CD4-positive, alpha-beta T cell treated with Interleukin-15 for 4 hours (primary cell): ENCODE results near the gene DPYSL4.

ENCODE experiments used
- DNase-seq: peaks from one replicate; pipeline ENCODE4 v3.0.0-alpha.2; 2020; ENCODE audit warnings: low spot score

The DPYSL4 gene

DNA sequence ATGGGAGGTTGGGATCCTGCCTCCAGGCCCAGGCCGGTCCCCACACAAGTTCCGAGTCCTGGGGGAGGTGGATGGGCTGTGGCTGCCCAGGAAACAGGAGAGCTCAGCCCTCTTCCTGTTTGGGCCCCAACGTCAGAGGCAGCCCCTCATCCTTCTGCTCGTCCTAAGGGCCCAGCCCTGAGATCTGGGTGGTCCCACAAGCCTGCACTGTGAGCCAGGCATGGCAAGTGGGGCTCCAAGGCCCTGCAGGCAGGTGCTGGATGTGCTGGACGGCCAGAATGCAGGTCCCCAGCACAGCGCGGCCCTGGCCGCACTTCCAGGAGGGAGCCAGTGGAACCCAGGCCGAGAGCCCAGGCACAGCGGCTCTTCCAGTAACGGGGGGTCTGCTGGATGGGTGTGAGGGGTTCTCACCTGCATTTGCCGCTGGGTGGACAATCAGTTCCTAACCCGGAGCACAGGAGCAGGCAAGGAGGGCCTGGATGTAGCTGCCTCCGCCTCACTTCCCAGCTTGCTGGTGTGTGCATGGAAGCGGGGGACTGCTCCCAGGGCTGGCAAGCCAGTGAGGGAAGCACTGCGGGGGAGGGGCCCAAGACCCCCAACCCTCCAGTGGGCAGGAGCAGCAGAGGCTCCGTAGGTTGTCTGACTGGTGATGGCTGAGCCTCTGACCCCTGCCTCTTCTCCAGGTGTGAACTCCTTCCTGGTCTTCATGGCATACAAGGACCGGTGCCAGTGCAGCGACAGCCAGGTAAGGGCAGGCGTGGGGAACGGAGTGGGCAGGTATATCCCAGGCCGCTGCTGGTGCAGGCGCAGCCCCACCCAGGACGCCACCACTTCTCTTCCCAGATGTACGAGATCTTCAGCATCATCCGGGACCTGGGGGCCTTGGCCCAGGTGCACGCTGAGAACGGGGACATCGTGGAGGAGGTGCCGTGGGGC, 9.7 kb downstream of the DPYSL4 start:
- no peak for DNase-seq

DNA sequence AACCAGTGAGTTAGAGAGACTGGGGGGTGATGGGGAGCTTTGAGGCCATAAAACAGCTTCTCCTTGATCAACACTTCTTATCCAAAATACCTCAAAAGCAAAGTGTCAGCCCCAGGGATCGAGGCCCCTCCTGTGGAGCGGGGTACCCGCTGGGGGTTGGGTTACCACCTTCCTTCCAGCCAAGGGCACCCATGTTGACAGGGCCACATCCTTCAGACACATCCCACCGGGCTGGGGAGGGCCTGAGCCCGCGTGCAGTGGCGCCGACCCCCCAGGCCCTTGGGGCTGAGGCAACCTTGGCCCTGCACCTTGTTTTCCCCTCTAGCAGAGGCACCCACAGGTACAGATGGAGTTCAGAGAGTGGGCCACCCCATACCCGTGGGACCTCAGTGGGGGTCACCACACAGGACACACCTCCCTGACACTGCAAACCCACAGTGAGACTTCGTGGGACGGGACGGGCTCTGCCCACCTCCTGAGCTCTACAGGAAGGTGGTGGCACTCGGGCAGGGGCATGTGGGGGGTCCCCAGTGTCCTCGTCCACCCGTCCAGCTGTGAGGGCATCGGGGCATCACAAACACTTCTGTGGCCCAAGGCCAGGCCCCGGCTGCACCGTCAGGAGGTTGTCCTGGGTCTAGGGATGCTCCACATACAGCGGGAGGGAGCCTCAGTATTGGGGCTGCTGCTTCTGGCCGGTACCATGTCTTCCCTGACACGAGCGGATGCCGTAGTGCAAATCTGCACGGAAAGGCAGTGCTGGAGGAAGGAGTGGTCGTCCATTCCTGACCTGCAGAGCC, 10.7 kb downstream of the DPYSL4 start:
- DNase-seq: no peak

DNA sequence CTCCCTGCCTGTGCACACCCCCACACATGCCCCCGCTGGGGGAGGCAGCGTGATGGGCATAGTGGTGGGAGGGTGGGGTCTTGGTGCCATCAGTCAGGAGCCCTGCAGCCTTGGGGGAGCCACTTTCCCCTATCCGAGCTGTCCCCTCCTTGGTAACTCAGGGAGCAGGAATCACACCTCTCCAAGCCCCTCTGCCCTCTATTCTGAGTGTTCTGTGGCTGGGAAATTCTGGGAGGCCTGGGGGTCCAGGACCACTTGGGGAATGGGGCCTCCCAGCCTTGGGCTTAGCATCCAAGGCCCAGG, 11.3 kb downstream of the DPYSL4 start:
- DNase-seq: no peak

DNA sequence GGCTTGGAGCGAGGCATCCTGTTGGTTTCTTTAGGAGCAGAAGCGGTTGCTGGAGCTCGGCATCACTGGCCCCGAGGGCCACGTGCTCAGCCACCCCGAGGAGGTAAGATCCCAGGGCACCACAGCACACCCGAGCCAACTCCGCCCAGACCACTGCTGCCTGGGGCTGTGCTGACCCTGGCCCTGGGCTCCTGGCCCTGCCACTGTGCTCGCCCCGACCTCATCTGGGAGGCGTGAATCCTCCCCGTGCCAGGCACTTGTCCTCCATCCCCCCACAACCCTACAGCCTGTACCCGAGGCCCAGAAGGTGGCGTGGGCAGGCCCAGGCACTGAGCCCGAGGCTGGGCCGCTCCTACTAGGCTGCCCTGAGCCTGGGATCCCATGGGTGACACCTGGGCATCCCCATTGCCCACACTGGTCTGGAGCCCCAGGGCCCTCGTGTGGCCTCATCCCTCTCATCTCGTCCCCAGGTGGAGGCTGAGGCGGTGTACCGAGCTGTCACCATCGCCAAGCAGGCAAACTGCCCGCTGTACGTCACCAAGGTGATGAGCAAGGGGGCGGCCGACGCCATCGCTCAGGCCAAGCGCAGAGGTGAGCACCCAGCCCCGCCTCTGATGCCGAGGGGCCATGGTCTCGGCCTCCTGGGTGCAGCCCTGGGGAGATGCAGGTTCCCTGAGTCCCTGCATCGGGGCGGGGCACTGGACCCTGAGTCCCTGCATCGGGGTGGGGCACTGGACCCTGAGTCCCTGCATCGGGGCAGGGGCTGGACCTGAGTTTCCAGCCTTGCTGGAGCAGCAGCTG, 11.8 kb downstream of the DPYSL4 start:
- DNase-seq: no peak

DNA sequence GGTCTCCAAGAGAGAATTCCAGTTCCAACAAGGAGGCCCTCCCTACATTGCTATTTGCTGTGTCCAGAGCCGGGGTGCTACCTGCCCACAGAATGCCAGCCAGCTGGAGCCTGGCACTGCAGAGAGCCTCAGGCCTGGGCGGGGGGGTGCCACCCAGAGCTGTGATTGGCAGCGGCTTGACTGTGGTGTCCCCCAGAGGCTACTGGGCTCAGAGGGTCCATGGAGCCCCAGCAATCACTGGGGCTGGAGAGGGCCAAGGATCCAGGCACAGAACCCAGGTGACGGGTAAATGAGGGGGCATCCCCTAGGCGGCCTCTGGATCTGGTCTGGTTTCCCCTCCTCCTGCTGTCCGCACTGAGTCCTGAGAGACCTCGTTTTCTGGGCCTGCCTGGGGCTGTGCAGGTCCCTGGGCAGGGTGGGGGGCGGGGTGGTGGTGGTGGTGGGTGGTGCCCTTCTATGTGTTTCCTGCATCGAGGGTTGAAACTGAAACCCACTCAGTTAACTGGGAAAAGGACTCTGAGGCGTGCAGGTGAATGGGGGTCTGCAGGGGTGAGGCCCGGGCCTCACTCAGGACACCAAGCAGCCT, 12.6 kb downstream of the DPYSL4 start:
- DNase-seq: no peak

DNA sequence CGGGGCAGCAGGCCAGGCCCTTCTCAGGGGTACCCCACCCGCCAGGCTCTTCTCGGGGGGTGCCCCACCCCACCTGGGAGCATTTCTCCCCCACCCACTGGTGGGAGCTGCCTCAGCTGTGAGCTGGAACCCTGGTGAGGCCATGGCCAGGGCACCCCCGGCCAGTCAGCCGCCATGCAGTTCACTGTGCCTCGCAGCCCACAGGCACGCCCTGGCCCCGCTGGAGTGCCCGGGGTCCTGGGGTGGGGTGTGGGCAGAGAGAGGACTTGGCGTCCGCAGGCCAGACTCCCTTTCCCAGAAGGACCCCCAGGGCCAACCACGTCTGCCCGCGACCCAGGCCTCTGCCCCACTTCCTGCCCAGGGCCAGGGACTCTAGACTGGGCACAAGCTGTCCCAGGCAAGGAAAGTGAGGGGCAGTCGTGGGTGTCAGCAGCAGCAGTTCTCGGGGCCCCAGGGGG, 13.1 kb downstream of the DPYSL4 start:
- DNase-seq: no peak

DNA sequence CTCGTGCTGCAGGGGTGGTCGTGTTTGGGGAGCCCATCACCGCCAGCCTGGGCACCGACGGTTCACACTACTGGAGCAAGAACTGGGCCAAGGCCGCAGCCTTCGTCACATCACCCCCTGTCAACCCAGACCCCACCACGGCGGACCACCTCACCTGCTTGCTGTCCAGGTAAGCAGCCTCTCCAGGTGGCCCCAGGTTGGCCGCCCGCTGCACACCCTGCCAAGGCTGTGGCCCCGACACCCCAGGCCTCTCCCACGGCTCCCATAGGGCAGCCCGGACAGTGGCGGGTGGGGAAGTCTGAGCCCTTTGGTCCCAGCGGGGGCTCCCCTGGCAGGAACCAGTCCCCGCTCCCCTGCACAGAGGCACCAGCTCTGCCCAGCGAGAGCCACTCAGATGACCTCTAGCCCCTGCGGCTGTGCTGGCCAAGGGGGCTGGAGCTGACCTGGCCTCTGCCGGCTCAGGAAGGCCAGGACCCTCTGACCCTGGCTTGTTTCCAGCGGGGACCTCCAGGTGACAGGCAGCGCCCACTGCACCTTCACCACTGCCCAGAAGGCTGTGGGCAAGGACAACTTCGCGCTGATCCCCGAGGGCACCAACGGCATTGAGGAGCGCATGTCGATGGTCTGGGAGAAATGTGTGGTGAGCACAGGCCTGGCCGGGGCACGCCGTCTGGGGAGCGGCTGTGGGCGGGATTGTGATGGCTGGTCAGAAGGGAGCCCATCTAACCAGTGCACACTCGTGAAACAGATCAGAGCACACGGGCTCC, 13.8 kb downstream of the DPYSL4 start:
- no peak for DNase-seq

DNA sequence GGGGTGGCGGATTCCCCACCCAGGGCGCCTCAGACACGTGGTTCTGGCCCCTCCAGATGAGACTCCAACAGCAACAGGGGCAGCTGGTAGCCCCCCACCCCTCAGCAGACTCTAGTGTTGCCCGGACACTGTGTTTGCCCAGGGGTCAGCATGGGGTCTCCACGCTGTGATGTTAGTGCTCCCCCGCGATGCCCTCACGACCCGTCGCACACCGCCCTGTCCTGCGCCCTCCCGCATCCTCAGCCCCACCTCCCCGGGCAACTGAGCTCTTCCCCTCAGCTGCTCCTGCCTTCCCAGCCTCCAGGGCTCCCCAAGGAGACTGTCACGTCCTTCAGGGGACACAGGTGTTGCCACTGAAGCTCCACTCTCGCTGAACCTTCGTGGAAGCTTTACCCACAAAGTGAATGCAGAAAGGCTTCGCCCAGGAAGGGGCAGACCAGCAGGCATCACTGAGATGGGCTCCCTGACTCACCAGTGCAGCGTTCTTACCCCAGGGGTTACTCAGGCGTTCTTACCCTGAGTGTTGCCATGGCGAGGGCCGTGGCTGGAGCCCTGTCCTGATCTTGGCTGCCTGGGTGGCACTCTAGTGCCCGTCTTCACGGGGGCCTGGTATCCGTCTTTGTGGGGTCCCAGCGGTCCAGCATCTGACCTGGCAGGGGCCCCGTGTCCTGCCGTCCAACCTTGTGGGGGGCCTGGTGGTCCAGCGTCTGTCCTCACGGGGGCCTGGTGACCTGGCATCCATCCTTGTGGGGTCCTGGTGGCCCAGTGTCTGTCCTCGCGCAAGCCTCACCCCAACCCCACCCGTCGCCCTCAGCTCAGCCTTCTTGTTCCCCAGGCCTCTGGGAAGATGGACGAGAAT, 14.6 kb downstream of the DPYSL4 start:
- DNase-seq: no peak

DNA sequence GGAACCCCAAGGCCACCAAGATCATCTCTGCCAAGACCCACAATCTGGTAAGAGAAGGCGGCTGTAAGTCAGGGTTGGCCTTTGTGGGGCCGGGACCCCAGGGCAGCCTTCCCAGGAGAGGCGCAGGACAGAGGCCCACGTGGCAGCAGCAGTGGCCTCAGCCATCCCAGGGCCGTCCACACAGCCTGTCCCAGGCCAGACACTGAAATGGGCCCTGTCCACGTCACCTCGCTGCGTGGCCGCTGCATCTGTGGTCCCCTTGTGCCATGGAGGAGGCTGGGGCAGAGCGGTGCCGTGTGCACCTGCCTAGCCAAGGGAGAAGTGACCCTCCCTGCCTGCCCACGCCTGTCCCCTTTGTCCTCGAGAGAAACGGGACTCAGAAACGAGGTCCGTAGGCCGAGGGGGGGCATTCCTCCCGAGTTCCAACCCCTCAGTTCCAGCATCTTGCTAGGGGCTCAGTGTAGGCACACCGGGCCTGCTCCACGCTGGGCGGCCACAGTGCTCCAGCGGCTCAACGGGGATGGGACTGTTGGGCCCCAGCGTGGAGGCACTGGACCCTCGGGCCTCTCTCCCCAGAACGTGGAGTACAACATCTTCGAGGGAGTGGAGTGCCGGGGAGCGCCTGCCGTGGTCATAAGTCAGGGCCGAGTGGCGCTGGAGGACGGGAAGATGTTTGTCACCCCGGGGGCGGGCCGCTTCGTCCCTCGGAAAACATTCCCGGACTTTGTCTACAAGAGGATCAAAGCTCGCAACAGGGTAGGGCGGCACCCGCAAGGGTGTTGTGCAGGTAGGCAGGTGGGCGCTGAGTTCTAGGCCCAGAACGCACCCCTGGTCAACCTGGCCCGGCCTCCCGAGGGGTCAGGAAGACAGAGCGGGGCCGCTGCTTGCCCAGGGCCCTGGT, 15.6 kb downstream of the DPYSL4 start:
- DNase-seq: no peak

DNA sequence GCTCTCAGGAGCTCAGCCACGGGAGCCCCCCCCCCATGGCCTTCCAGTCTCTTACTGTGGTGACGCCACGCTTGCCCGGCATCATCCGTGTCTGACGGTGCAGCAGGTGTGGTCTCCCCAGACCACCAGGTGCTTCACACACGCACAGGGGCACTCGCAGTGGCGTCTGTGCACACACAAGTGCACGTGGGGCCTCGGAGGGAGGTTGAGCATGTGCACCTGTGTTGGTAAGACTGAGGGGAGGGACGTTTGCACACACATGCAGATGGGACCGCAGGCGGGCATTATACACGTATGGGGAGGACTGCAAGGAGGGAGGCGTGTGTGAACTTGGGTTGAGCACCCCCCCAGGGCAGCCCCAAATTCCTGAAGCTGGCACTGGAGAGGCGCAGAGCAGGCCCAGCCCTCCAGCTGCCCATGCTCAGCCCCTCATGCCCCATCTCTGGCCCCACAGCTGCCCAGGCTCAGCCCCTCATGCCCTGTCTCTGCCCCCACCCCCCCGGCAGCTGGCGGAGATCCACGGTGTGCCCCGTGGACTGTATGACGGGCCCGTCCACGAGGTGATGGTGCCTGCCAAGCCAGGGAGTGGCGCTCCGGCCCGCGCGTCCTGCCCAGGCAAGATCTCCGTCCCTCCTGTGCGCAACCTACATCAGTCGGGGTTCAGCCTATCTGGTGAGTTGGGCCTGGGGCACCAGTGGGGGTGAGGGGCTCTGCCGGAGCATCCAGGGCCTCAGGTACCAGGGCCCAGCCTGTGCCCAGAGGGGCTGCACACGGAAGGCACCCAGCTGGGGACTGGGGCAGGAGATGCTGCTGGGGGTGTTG, 16.7 kb downstream of the DPYSL4 start:
- no peak for DNase-seq

DNA sequence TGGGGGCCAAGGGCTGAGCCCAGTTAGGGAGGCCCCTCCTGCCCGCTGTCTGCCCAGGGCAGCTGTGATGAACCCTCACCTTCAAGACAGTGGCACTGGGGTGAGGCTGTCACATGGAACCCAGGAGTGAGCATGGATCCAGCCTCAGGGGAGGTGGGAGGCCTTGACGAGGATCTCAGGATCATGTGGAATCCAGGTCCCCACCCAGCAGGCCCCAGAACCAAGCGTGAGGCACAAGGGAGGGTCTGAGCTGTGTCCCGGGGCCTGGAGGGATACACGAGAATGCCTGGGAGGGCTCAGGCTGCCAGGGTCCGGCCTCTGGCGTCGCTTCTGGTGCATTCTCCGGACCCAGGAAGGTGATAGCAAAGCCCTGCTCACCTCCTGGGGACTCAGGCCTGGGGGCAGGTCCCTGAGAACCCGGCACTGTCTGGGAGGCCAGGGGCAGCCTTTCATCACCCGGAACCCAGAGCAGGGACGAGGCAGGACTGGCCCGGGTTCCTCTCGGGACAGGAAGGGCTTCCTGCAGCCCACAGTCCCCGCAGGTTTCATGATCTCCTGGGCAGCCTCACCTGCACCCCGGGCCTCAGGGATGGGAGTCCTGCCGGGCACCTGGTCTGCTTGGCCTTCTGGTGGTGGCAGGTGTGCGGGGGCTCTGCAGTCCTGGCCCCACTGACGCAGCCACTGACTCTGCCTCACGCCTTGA, 17.5 kb downstream of the DPYSL4 start:
- DNase-seq: no peak

DNA sequence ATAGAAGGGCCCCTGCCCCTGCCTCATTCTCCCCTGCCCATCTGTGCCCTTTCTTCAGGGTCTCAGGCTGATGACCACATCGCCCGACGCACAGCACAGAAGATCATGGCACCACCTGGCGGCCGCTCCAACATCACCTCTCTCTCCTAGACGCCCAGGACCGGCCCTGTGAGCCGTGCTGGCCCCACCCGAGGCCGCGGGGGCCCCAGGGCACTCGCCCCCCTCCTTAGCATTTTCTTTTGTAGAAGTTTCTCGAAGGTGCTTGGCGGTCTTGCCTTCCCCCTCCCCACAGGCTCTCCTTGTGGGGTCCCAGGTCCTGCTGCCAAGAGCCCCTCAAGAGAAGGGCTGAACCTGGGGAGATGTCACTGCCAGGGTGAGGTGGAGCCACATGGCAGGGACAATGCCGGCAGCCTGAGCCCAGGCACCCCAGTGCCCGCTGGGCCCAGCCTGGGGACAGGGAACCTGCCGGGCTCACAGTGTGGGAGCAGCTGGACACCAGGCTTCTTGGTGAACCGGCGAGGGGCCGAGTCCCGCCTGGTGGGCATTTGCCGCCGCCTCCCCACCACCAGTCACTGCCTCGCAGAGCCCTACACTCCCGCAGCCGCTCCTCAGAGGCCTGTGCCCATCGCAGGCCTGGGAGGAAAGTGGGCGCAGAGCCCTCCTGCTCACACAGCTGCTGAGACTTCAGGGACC, 18.2 kb downstream of the DPYSL4 start:
- DNase-seq: no peak

DNA sequence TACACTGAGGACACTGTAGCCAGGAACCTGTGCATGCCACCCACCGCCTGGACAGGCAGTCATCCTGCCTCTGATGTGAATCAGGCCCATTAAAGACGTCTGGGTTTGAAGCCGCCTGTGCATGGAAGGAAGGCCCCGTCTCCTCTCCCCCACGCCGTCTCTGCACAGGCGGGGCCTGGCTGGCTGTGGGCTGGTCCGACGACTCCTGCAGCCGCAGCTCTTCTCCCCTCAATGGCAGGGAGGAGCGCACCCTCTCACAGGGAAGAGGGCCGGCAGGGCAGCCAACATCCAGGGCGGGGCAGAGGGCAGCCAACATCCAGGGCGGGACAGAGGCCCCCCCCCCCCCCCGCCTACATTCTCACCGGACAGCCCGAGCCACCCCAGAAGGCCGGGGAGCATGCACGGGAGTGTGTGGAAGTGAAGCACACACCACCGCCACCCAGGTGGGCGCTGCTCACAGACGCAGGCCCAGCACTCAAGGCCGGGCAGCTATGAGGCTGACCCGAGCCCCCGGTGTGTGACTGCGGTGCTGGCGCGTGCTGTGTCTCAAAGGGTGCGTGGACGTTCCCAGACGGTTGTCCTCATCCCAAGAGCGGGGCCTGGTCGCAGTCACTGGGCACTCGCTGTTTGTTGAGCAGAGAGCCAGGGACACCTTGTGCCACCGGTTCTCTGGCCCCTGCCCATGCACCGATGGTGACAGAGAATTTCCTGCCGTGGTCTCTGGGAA, 19.1 kb downstream of the DPYSL4 start:
- DNase-seq: no peak

DNA sequence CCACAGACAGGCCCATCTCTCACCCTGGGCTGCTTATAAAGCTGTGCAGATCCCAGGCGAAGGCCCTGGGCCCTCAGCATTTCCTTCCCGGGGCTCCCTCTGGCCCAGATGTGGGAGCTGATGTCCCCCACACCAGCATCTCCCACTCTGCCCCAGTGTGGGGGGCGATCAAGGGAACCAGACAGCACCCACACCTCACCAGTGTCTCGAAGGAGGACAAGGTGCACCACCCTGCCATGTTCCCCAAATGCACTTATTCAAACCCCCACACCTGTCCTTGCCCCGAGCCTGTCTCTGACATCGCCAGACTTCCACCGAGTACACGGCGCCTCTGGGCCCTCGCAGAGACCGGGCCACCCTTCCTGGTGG, 19.6 kb downstream of the DPYSL4 start:
- no peak for DNase-seq

DNA sequence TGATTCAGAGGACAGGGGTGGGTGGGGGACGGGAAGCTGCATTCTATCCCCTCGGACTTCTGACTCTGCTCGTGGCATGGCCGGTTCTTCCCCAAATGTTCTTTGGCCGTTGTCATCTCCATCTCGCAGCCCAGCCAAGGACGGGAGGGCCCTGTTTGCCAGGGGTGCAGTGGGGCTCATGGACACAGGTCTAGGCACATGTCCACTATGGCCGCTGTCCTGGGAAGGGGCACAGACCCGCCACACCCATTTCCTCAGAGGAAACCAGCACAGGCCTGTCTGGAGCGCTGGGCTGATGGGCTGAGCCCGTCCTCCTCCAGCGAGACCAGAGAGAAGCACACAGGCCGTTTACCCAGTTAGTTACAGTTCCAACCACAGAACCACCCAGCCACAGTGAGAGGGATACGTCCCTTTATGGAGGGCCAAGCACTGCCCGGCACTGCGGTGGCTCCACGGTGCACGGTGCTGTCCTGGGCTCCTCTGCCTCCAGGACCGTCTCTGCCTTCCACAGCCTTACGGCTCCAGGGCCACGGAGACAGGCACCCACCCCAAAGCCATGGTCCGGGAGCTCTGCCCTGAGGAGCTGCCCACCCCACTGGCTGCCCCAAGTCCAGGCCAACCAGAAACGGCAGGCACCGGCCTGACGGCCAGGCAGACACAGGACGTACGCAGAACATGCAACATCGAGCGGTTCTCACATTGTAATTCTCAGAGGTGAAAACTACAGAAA, 20.2 kb downstream of the DPYSL4 start:
- DNase-seq: no peak
